T1000 (cell line): ENCODE data around the gene NUAK1.
"Not testable (repeated sequence)": the region's sequence is repeated elsewhere in the genome, so short reads cannot be mapped to it uniquely, and the experiment has no call there.

Experiments
- DNase-seq: peaks from one replicate; lab custom pipeline; 2025; ENCODE audit warnings: mixed read lengths; lab: John Stamatoyannopoulos, UW

NUAK1 gene

GRCh38 chr12:106146987-106147386 is 8.2 kb upstream of the NUAK1 start:
- DNase-seq, result no peak

GRCh38 chr12:106145539-106146447 is 7.0 kb upstream of the NUAK1 start:
- DNase-seq, result no peak

GRCh38 chr12:106144847-106145246 is 6.1 kb upstream of the NUAK1 start:
- no peak for DNase-seq

- DNase-seq, result no peak
Observed at GRCh38 chr12:106142591-106143261, 4.0 kb upstream of the NUAK1 start.

DNA sequence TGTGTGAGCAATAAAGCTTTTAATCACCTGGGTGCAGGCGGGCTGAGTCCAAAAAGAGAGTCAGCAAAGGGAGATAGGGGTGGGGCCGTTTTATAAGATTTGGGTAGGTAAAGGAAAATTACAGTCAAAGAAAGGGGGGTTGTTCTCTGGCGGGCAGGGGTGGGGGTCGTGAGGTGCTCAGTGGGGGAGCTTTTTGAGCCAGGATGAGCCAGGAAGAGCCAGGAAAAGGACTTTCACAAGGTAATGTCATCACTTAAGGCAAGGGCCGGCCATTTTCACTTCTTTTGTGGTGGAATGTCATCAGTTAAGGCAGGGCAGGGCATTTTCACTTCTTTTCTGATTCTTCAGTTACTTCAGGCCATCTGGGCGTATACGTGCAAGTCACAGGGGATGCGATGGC is 3.2 kb upstream of the NUAK1 start:
- not testable (repeated sequence) for DNase-seq

DNA sequence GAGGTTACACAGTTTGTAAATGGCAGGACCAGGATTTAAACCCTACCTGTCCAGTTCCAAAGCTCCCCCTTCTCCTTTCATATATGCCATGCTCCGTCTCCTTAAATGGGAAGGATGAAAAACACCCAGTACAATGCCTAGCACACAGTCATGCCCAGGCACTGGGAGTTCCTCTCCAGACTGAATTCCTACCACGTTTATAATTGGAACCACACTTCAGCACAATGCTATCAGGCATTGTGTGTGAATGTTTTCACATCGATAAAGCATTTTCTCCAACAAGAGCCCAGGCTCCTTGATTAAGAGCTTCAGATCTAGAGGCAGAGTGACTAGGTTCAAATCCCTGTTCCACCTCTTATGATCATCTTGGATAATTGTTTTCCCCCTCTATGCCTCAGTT is 2.7 kb upstream of the NUAK1 start:
- DNase-seq, result no peak

GRCh38 chr12:106141003-106141402 is 2.2 kb upstream of the NUAK1 start:
- DNase-seq, result no peak

GRCh38 chr12:106140223-106140986 is 1.7 kb upstream of the NUAK1 start:
- DNase-seq, result no peak

- peak; percentile 80 for DNase-seq
Observed at GRCh38 chr12:106139422-106140171, 843 bp upstream of the NUAK1 start.

- no peak for DNase-seq
Observed at GRCh38 chr12:106138357-106138632, 459 bp downstream of the NUAK1 start.

- DNase-seq, result no peak
Observed at GRCh38 chr12:106137530-106138356, 1.0 kb downstream of the NUAK1 start.

DNA sequence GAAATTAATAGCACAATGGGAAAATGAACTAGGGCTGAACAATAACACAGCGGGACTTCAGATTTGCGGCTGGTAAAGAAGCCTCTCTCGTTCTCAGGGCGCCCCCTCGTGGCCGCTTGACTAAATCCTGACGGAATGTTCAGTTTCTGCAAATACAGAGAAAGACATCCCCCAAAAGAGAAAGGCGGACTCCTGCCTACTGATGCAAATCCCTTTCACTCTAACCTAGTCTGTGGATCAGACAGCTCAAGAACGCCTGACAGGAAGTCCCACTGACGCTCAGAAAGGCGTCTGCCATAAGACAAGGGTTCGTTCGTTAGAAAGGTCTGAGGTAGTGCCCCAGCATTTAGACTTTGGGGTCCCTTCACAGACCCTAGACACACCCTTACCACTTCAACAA is 2.5 kb downstream of the NUAK1 start:
- DNase-seq, result peak; percentile 69

DNA sequence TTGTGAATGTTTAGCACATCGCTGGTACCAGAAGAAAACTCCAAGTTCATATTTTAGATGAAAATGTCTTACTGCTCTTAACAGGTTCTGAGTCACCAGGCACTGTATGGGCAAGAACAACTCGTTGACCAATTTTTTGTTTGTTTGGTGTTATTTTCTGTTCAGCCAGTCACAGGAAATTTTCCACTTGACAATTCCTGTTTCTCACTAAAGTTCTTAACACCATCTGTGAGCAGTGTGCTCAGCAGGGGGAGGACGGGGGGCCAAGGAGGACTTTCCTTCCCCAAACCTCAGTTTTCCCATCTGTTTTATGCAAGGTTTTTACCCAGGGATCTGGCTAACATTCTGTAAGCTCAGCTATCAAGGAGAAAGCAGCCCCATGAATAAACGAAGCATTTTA is 3.0 kb downstream of the NUAK1 start:
- DNase-seq, result no peak

DNA sequence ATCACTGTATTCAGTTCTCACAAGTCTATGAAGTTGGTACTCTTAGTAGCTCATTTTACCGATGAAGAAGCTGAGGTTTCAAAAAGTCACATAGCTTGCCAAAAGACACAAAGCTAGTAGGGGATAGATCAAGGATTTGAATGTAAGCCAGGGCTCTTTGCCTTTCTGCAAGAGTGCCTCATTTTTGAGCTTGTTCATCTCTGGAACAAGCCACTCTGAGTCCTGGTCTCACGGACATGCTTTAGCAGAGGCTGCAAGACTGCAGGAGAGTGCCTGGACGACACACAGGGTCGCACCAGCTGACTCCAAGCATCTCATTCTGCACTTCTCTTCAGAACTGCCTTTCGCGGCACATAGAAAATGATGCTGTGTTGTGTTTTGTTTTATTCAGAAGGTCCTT is 3.7 kb downstream of the NUAK1 start:
- no peak for DNase-seq

- no peak for DNase-seq
Observed at GRCh38 chr12:106134294-106134949, 4.3 kb downstream of the NUAK1 start.

DNA sequence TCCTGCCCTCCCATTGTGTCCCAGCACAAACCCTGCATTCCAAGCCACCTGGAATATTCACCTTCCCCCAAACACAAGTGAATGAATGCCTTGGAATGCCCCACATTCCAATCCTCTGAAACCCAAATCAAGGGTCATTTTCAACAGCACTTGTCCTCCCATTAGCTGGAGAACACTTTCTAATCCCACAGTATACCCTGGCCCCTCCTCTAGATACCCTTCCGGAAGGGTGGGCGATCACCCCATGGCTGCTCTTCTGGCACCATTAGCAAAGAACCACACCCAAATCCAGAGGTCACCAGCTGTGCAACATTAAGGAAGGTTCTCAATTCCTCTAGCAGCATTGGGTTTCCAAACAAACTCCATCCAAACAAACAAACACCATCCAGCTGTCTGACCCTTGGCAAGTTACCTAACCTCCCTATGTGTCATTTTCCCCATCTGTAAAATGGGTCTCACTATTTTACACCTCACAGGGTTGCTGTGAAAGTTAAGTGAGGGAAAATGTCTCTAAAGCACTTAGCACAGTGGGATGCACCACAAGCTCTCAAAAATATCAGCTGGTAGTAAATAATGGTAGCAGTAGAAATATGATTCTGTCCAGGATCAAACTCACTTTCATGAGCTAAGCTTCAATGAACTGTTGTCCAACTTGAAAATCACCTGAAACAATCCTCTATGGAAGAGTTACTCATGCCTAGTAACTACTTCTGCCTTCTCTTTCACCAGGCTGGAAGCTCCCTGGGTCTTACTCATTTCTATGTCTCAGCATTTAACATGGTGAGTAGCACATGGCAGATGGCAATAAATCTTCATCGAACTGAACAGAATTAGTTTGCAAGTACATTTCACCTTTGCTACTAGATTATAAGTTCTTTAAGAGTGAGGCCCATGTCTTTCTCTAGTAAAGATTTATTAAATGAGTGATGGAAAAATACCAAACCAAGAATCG is 5.3 kb downstream of the NUAK1 start:
- no peak for DNase-seq

- DNase-seq, result no peak
Observed at GRCh38 chr12:106132175-106133135, 6.3 kb downstream of the NUAK1 start.

DNA sequence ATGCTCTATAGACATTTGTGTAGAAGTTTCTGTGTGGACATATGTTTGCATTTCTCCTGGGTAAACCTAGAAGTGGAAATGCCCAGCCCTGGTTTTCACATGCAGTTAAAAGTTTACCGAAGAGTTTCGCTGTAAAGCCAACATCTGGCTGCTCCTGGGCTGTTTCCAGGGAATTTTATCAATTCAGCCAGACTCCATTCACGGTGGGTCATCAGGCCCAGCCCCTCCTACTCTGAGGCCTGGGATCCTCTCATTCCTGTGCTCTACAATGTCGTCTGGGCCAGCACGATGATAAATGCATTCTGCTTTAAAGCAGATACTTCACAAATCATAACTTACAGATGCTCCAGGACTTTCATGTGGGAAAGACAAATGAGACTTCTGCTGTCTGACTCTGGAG is 7.1 kb downstream of the NUAK1 start:
- no peak for DNase-seq
